ENCODE measurements around the gene CHGA. TPM values are rescaled to one million over a fixed set of nuclear protein-coding genes. Genes with fewer than 3 reads are reported as not detected.

Gene CHGA, protein sequence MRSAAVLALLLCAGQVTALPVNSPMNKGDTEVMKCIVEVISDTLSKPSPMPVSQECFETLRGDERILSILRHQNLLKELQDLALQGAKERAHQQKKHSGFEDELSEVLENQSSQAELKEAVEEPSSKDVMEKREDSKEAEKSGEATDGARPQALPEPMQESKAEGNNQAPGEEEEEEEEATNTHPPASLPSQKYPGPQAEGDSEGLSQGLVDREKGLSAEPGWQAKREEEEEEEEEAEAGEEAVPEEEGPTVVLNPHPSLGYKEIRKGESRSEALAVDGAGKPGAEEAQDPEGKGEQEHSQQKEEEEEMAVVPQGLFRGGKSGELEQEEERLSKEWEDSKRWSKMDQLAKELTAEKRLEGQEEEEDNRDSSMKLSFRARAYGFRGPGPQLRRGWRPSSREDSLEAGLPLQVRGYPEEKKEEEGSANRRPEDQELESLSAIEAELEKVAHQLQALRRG
- total RNA-seq (2014; rRNA removed; shearing (Covaris generic)): 0.24 TPM in 1 of 2 replicates, not detected in the other

- DNase-seq (ENCODE audit: low spot score): no peak
- in situ Hi-C loops (cut with HindIII; ENCODE audit: low sequenced_read_pairs): no loop called here
These were observed at the start of gene CHGA for GRCh38 chr14:92922883-92923743. CHGA (plus strand) TSS chr14:92923150; CDS start chr14:92923360, 210 bp downstream.

DNA sequence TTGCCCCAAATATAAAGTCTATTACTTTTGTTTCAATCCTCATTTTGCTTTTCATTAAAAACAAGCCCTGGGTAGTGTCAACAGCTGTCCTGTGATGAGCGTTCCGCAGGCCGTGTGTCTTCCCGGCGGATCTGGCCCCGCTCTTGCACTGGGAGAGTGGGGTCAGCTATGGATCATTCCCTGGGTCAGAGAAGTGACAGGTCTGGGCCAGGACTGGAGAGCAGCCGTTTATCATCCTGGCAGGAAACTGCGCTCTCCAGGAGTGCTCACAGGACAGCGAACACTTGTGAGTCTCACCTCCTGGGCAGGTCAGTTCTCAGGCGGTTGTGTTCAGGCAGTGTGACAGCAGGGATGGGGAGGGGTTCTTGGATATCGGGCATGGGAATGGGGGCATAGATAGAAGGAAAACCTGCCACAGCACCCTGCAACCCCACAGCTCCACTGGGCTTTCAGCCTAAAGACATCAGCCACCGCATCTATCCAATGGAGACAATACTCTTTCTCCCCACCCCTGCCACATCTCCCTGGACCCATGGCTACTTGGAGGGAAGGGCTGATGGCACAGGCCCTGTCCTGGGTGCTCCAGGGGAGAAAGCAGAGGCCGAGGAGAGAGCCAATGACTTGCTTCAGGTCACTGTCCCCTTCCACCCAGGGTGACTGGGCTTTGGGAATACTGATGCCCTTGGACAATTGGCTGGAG, 47.8 kb upstream of the CHGA start:
- DNase-seq (ENCODE audit: low spot score): no peak
- in situ Hi-C loops (cut with HindIII; ENCODE audit: low sequenced_read_pairs): no loop called here

- DNase-seq (ENCODE audit: low spot score): peak; percentile 3
- in situ Hi-C loops (cut with HindIII; ENCODE audit: low sequenced_read_pairs): no loop called here
These were observed 45.1 kb upstream of the CHGA start for GRCh38 chr14:92877757-92878431.

DNA sequence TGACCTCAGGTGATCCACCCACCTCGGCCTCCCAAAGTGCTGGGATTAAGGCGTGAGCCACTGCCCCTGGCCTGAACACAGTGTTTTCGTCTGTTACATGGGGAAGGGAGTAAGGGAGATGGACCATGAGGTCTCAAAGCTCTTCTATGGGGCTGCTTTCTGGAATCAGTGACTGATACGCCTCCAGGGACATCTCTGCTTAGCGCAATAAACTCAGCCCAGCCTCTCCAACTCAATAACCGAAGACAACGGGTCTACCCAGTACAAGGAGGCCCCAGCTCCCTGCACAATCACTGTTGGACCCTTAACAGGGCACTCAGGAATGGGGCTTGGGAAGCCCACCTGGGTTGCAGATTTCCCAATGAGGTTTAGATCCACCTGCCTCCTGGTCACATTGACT, 42.6 kb upstream of the CHGA start:
- DNase-seq (ENCODE audit: low spot score): no peak
- in situ Hi-C loops (cut with HindIII; ENCODE audit: low sequenced_read_pairs): no loop called here

DNA sequence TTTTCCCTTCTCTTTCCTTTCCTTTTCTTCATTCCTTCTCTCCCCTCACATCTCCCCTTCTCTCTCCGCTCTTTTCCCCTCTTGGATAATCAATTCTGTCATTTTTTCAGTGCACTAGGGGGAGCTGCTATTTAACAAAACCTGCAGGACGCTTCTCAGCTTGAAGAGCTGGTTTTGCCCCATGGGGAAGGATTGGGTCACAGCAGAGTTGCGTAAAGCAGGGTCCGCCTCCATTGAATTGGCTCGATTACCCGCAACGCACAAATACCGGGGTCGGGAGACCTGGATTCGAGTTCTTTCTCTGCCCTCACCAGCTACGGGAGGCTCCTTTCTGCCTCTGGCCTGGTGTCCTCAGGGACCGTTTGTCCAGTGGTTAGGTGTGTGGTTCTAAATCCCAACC, 42.1 kb upstream of the CHGA start:
- in situ Hi-C loops (cut with HindIII; ENCODE audit: low sequenced_read_pairs): no loop called here
- no peak for DNase-seq (ENCODE audit: low spot score)

GRCh38 chr14:92883066-92883465, 39.9 kb upstream of the CHGA start:
- DNase-seq (ENCODE audit: low spot score): no peak
- in situ Hi-C loops (cut with HindIII; ENCODE audit: low sequenced_read_pairs): no loop called here

- no peak for DNase-seq (ENCODE audit: low spot score)
These were observed 38.5 kb upstream of the CHGA start for GRCh38 chr14:92884410-92884809.

DNA sequence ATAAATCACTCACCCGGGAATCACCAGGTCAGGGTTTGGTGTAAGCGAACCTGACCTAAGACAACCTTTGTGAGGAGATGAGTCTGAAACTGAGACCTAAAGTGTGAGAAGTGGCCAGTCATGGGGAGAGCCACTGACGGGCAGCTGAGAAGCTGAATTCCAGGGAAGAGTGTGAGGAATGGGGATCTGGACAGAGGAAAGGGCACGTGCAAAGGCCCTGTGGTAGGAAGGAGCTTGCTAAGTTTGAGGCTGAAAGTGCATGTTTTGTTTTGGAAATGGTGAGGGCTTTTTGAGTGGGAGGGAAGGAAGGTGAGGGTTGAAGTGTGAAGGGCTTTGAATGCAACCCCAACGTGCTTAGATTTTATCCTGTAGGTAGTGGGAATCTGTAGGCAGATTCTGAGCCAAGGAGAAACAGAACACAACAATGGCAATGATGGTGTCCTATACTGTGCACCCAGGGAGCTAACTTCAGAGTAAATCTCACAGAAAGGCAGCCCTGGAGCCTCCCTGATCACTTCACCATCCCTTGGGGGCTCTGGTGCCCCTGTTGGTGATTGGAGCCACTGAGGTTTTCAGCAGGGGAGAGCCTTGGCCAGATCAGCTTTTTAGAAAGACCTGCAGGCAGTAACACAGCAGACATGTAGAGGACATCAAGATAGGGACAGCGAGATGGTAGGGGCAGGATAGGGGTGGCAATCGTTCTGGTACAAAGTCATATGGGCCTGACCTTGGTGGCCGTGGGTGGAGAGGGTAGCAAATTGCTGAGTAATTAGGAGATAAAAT, 37.5 kb upstream of the CHGA start:
- no peak for DNase-seq (ENCODE audit: low spot score)
- in situ Hi-C loops (cut with HindIII; ENCODE audit: low sequenced_read_pairs): no loop called here

More at GRCh38 chr14:92884410-92884809, 38.5 kb upstream of the CHGA start:
- in situ Hi-C loops (cut with HindIII; ENCODE audit: low sequenced_read_pairs): no loop called here

GRCh38 chr14:92886337-92886736, 36.6 kb upstream of the CHGA start:
- no peak for DNase-seq (ENCODE audit: low spot score)
- in situ Hi-C loops (cut with HindIII; ENCODE audit: low sequenced_read_pairs): no loop called here

- no peak for DNase-seq (ENCODE audit: low spot score)
- in situ Hi-C loops (cut with HindIII; ENCODE audit: low sequenced_read_pairs): no loop called here
These were observed 35.8 kb upstream of the CHGA start for GRCh38 chr14:92887157-92887556.

DNA sequence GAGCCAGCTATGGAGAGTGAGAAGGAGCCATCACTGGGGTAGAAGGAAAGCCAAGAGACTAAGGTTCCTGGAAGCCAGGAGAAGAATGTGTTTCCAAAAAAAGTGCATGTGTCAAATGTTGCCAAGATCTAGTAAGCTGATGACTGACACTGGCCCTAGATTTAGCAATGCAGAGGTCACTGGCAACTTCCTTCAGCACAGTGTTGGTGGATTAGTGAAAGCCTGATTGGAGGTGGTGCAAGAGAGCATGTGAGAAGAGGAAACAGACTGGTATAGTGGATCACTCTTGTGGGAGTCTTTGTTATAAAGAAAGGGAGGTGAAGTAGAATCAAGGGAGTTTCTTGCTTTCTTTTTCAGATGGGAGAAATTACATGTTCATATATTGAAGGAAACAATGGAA, 34.1 kb upstream of the CHGA start:
- no peak for DNase-seq (ENCODE audit: low spot score)
- in situ Hi-C loops (cut with HindIII; ENCODE audit: low sequenced_read_pairs): no loop called here

- in situ Hi-C loops (cut with HindIII; ENCODE audit: low sequenced_read_pairs): no loop called here
- DNase-seq (ENCODE audit: low spot score): no peak
These were observed 31.9 kb upstream of the CHGA start for GRCh38 chr14:92890830-92891588.

- in situ Hi-C loops (cut with HindIII; ENCODE audit: low sequenced_read_pairs): no loop called here
- no peak for DNase-seq (ENCODE audit: low spot score)
These were observed 30.4 kb upstream of the CHGA start for GRCh38 chr14:92892589-92892988.

- in situ Hi-C loops (cut with HindIII; ENCODE audit: low sequenced_read_pairs): no loop called here
- DNase-seq (ENCODE audit: low spot score): no peak
These were observed 27.5 kb upstream of the CHGA start for GRCh38 chr14:92895352-92895878.

DNA sequence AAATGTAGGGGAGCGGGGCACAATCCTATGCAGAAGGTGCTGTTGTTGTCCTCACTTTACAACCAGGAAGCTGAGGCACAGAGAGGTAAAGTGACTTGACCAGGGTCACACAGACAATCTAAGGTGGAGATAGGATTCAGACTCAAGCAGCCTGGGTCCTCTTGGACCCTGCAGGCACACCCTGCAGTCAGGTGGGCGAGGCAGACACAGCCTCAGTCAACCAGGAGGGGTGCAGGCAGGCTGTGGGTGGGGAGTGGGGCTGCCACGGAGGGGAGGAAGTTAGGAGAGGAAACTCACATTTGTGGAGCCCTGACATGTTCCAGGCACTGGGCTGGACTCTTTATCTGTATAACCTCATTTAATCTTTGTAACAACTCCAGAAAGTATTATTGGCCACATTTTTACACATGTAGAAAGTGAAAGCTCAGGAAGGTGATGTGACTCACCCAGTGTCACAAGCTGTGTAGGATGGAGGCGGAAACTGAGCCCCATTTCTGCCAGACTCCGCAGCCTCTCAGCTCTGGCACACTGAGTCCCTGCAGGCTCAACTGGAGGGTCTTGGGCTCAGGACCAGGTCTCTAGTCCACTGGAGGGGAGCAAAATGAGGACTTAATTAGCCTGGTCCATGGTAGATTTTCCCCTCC, 24.9 kb upstream of the CHGA start:
- no peak for DNase-seq (ENCODE audit: low spot score)
- in situ Hi-C loops (cut with HindIII; ENCODE audit: low sequenced_read_pairs): no loop called here

- in situ Hi-C loops (cut with HindIII; ENCODE audit: low sequenced_read_pairs): no loop called here
- no peak for DNase-seq (ENCODE audit: low spot score)
These were observed 24.3 kb upstream of the CHGA start for GRCh38 chr14:92898566-92899131.

GRCh38 chr14:92900660-92901059, 22.3 kb upstream of the CHGA start:
- in situ Hi-C loops (cut with HindIII; ENCODE audit: low sequenced_read_pairs): no loop called here
- DNase-seq (ENCODE audit: low spot score): no peak

Measured in G401 (cell line).